Measurements from ENCODE around the gene TMOD3. TPM values are rescaled to one million over a fixed set of nuclear protein-coding genes. Genes with fewer than 3 reads are reported as not detected.
"Not testable (repeated sequence)": the region's sequence is repeated elsewhere in the genome, so short reads cannot be mapped to it uniquely, and the experiment has no call there.

TMOD3 gene
- total RNA-seq, 1 donor from 2014 or later, result 41.9 TPM

- DNase-seq, result no peak
Observed at GRCh38 chr15:51864408-51865056, 35.1 kb downstream of the TMOD3 start.

- DNase-seq, result no peak
Observed at GRCh38 chr15:51865317-51865716, 35.9 kb downstream of the TMOD3 start.

- no peak for DNase-seq
Observed at GRCh38 chr15:51866161-51866560, 36.7 kb downstream of the TMOD3 start.

- DNase-seq, result no peak
Observed at GRCh38 chr15:51866751-51867150, 37.3 kb downstream of the TMOD3 start.

GRCh38 chr15:51869060-51869421 is 39.6 kb downstream of the TMOD3 start:
- no peak for DNase-seq

GRCh38 chr15:51870774-51871173 is 41.3 kb downstream of the TMOD3 start:
- no peak for DNase-seq

- peak; percentile 27 for DNase-seq
Observed at GRCh38 chr15:51874751-51875644, 45.5 kb downstream of the TMOD3 start.

- DNase-seq, result no peak
Observed at GRCh38 chr15:51876169-51876568, 46.7 kb downstream of the TMOD3 start.

GRCh38 chr15:51878446-51879386 is 49.3 kb downstream of the TMOD3 start:
- DNase-seq, result peak; percentile 87

- no peak for DNase-seq
Observed at GRCh38 chr15:51879555-51879954, 50.1 kb downstream of the TMOD3 start.

GRCh38 chr15:51883271-51883837 is 53.9 kb downstream of the TMOD3 start:
- peak; percentile 33 for DNase-seq

- no peak for DNase-seq
Observed at GRCh38 chr15:51884041-51884440, 54.6 kb downstream of the TMOD3 start.

- no peak for DNase-seq
Observed at GRCh38 chr15:51884517-51885236, 55.2 kb downstream of the TMOD3 start.

- not testable (repeated sequence) for DNase-seq
Observed at GRCh38 chr15:51885758-51886157, 56.3 kb downstream of the TMOD3 start.

GRCh38 chr15:51887887-51888592 is 58.6 kb downstream of the TMOD3 start:
- no peak for DNase-seq

GRCh38 chr15:51888593-51889195 is 59.2 kb downstream of the TMOD3 start:
- no peak for DNase-seq

- DNase-seq, result no peak
Observed at GRCh38 chr15:51889486-51889885, 60.0 kb downstream of the TMOD3 start.

- DNase-seq, result no peak
Observed at GRCh38 chr15:51904421-51904820, 75.0 kb downstream of the TMOD3 start.

- no peak for DNase-seq
Observed at GRCh38 chr15:51904931-51905330, 75.5 kb downstream of the TMOD3 start.

- DNase-seq, result no peak
Observed at GRCh38 chr15:51907136-51907862, 77.8 kb downstream of the TMOD3 start.
